ENCODE data around the gene FXYD4. TPM values are rescaled to one million over a fixed set of nuclear protein-coding genes. Genes with fewer than 3 reads are reported as not detected.
"Not testable (repeated sequence)": the region's sequence is repeated elsewhere in the genome, so short reads cannot be mapped to it uniquely, and the experiment has no call there.

FXYD4 gene
- total RNA-seq, 1 donor from 2014 or later = not detected

DNA sequence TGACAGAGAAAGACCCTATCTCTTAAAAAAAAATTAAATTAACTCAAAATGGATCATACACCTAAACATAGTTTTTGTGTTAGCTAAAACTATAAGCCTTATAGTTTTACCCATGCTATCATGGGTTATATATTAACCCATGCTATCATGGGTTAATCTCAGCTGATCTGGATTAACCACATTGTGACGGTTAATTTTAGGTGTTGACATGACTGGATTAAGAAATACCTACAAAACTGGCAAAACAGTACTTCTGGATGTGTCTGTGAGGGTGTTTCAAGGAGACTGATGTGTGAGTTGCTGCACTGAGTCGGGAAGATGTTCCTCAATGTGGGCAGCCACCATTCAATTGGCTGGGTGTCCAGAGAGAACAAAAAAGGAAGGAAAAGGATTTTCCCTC is 44.3 kb upstream of the FXYD4 start:
- peaks cover 10% of the 10 kb centered on the region for H3K4me1 ChIP-seq
- no peak for DNase-seq (ENCODE audit: extremely low spot score in 2 of 2)
- H3K27me3 ChIP-seq = no peaks in the 10 kb centered on the region
- intact Hi-C loops (cut with DNase I) = no loop called here
- no peaks in the 10 kb centered on the region for H3K36me3 ChIP-seq
- TF ChIP-seq, protein P1, sequence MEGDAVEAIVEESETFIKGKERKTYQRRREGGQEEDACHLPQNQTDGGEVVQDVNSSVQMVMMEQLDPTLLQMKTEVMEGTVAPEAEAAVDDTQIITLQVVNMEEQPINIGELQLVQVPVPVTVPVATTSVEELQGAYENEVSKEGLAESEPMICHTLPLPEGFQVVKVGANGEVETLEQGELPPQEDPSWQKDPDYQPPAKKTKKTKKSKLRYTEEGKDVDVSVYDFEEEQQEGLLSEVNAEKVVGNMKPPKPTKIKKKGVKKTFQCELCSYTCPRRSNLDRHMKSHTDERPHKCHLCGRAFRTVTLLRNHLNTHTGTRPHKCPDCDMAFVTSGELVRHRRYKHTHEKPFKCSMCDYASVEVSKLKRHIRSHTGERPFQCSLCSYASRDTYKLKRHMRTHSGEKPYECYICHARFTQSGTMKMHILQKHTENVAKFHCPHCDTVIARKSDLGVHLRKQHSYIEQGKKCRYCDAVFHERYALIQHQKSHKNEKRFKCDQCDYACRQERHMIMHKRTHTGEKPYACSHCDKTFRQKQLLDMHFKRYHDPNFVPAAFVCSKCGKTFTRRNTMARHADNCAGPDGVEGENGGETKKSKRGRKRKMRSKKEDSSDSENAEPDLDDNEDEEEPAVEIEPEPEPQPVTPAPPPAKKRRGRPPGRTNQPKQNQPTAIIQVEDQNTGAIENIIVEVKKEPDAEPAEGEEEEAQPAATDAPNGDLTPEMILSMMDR (IDR thresholded peaks at IDR 0.05) = no peak
- TF ChIP-seq POLR2A (IDR thresholded peaks at IDR 0.05) (no peak), POLR2AphosphoS5 (IDR thresholded peaks at IDR 0.05; ENCODE audit: insufficient read depth in 1 of 2, low read depth in 1 of 2) (no peak)
- no peaks in the 10 kb centered on the region for H3K9me3 ChIP-seq
- no peak overlapping the region for H3K4me3 ChIP-seq
- no peak overlapping the region for H3K27ac ChIP-seq

- intact Hi-C loops (cut with DNase I) = no loop called here
- no peaks in the 10 kb centered on the region for H3K27me3 ChIP-seq
- no peaks in the 10 kb centered on the region for H3K9me3 ChIP-seq
- no peak for DNase-seq (ENCODE audit: extremely low spot score in 2 of 2)
- no peak overlapping the region for H3K4me3 ChIP-seq
- H3K36me3 ChIP-seq = no peaks in the 10 kb centered on the region
- H3K27ac ChIP-seq = no peak overlapping the region
- no peak for TF ChIP-seq POLR2AphosphoS5 (IDR thresholded peaks at IDR 0.05; ENCODE audit: insufficient read depth in 1 of 2, low read depth in 1 of 2)
- TF ChIP-seq, protein P1 (IDR thresholded peaks at IDR 0.05) = no peak
- no peak for TF ChIP-seq POLR2A (IDR thresholded peaks at IDR 0.05)
- H3K4me1 ChIP-seq = peaks cover 4% of the 10 kb centered on the region
Observed at GRCh38 chr10:43327986-43328385, 43.5 kb upstream of the FXYD4 start.

DNA sequence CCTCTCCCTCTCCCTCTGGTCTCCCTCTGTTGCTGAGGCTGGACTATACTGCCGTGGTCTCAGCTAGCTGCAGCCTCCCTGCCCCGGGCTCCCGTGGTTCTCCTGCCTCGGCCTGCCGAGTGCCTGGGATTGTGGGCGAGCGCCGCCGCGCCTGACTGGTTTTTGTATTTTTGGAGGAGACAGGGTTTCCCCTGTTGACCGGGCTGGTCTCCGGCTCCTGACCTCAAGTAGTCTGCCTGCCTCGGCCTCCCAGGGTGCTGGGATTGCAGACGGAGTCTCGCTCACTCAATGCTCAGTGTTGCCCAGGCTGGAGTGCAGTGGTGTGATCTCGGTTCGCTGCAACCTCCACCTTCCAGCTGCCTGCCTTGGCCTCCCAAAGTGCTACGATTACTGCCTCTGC is 42.6 kb upstream of the FXYD4 start:
- H3K4me3 ChIP-seq; intact Hi-C loops (cut with DNase I); H3K36me3 ChIP-seq; H3K27ac ChIP-seq; H3K27me3 ChIP-seq; DNase-seq (ENCODE audit: extremely low spot score in 2 of 2); H3K9me3 ChIP-seq; H3K4me1 ChIP-seq: not testable (repeated sequence)

GRCh38 chr10:43329246-43329885 is 42.1 kb upstream of the FXYD4 start:
- H3K27ac ChIP-seq; H3K36me3 ChIP-seq; H3K9me3 ChIP-seq; intact Hi-C loops (cut with DNase I); H3K4me1 ChIP-seq; H3K4me3 ChIP-seq; H3K27me3 ChIP-seq; DNase-seq (ENCODE audit: extremely low spot score in 2 of 2): not testable (repeated sequence)

DNA sequence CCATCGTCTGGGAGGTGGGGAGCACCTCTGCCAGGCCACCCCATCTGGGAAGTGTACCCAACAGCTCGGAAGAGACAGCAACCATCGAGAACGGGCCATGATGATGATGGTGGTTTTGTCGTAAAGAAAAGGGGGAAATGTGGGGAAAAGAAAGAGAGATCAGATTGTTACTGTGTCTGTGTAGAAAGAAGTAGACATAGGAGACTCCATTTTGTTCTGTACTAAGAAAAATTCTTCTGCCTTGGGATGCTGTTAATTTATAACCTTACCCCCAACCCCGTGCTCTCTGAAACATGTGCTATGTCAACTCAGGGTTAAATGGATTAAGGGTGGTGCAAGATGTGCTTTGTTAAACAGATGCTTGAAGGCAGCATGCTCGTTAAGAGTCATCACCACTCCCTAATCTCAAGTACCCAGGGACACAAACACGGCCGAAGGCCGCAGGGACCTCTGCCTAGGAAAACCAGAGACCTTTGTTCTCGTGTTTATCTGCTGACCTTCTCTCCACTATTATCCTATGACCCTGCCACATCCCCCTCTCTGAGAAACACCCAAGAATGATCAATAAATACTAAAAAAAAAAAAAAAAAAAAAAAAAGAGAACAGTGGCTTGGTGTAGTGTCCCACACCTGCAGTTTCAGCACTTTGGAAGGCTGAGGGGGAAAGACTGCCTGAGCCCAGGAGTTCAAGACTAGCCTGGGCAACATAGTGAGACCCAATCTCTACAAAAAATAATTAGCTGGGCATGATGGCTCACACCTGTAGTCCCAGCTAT is 41.2 kb upstream of the FXYD4 start:
- intact Hi-C loops (cut with DNase I); H3K4me1 ChIP-seq; DNase-seq (ENCODE audit: extremely low spot score in 2 of 2); H3K36me3 ChIP-seq; H3K9me3 ChIP-seq; H3K4me3 ChIP-seq; H3K27me3 ChIP-seq; H3K27ac ChIP-seq: not testable (repeated sequence)

GRCh38 chr10:43330824-43331127 is 40.7 kb upstream of the FXYD4 start:
- H3K27ac ChIP-seq; H3K4me3 ChIP-seq; H3K27me3 ChIP-seq; DNase-seq (ENCODE audit: extremely low spot score in 2 of 2); H3K36me3 ChIP-seq; intact Hi-C loops (cut with DNase I); H3K4me1 ChIP-seq; H3K9me3 ChIP-seq: not testable (repeated sequence)

GRCh38 chr10:43333653-43334052 is 37.8 kb upstream of the FXYD4 start:
- DNase-seq (ENCODE audit: extremely low spot score in 2 of 2) = no peak
- intact Hi-C loops (cut with DNase I) = no loop called here
- Histone ChIP-seq H3K4me1 (no peaks in the 10 kb centered on the region), H3K4me3 (no peak overlapping the region), H3K27ac (no peak overlapping the region), H3K36me3 (no peaks in the 10 kb centered on the region), H3K9me3 (no peaks in the 10 kb centered on the region), H3K27me3 (no peaks in the 10 kb centered on the region)
- no peak for TF ChIP-seq POLR2AphosphoS5 (IDR thresholded peaks at IDR 0.05; ENCODE audit: insufficient read depth in 1 of 2, low read depth in 1 of 2)
- TF ChIP-seq POLR2A (IDR thresholded peaks at IDR 0.05) = no peak
- TF ChIP-seq, protein P1 (IDR thresholded peaks at IDR 0.05) = no peak
